Heart right ventricle (tissue), 16 donors: Measurements from ENCODE around the gene MAML1. TPM values are rescaled to one million over a fixed set of nuclear protein-coding genes. Genes with fewer than 3 reads are reported as not detected.
A peak's percentile ranks its signal among the peaks of the same experiment; 100 is the strongest.
"Not testable (repeated sequence)": the region's sequence is repeated elsewhere in the genome, so short reads cannot be mapped to it uniquely, and the experiment has no call there.

Experiments used
- ATAC-seq, 8 donors: fragments of 200-7000 bp; cut with Tn5 transposase; one replicate each; pipeline ENCODE4 v1.9.1; 2020; ENCODE audit warnings: mild to moderate bottlenecking in 8 of 8, moderate library complexity in 8 of 8, moderate number of reproducible peaks in 1 of 8
- DNase-seq, 2 donors: peaks; one replicate each; pipeline ENCODE4 v3.0.0-alpha.2; 2020
- H3K27ac ChIP-seq, 10 donors: fragments of 200-600 bp; sonication (generic) in 2 of 10; one replicate each; pipeline versions ENCODE4 v1.5.0 to v1.8.0; 2020 to 2022; ENCODE audit warnings: mild to moderate bottlenecking in 3 of 10
- H3K27me3 ChIP-seq, 7 donors: fragments of 200-600 bp; one replicate each; pipeline ENCODE4 v1.8.0; 2021 to 2022; ENCODE audit warnings: mild to moderate bottlenecking in 2 of 7
- H3K36me3 ChIP-seq, 9 donors: fragments of 200-600 bp; sonication (generic) in 1 of 9; one replicate each; pipeline versions ENCODE4 v1.5.0 to v1.8.0; 2020 to 2022; ENCODE audit warnings: mild to moderate bottlenecking in 2 of 9
- H3K4me1 ChIP-seq, 9 donors: fragments of 200-600 bp; sonication (generic) in 1 of 9; one replicate each; pipeline versions ENCODE4 v1.5.0 to v1.8.0; 2020 to 2022; ENCODE audit warnings: mild to moderate bottlenecking in 4 of 9
- H3K4me3 ChIP-seq, 10 donors: fragments of 200-600 bp; sonication (generic) in 2 of 10; one replicate each; pipeline versions ENCODE4 v1.5.0 to v1.8.0; 2020 to 2022; ENCODE audit warnings: mild to moderate bottlenecking in 7 of 10, moderate library complexity in 2 of 10
- H3K9me3 ChIP-seq, 11 donors: fragments of 200-600 bp in 10 of 11; sonication (generic) in 2 of 11; one replicate each; pipeline versions ENCODE4 v1.5.0 to v1.8.0; 2013 to 2022; ENCODE audit warnings: mild to moderate bottlenecking in 2 of 11, control low read depth in 1 of 11, moderate library complexity in 1 of 11
- WGBS, 2 donors: extraction: QIAGEN DNeasy Blood & Tissue Kit; methylation state at CpG; one replicate each; pipeline ENCODE4 v1.1.7; 2013; ENCODE audit warnings: inconsistent platforms in 1 of 2; 5-methylcytosine and 5-hydroxymethylcytosine counted together
- intact Hi-C, 10 donors: fragments of 100-400 bp; cut with DNase I; formaldehyde crosslinking; loops; one replicate each; pipeline versions ENCODE4 v1.11.1 to v1.14.2; 2022
- polyA plus RNA-seq, 2 donors: library from polyadenylated mRNA; stranded (reverse); fragments of 200-250 nt; gene quantifications; one replicate each; pipeline ENCODE4 v1.2.3, GENCODE V29; 2013
- total RNA-seq, 10 donors: library from RNA; stranded (reverse); fragmentation: NEBNext Ultra II Directional in 3 of 10; extraction: Animal tissue kit (Norgen Biotek cat#: 25700) in 3 of 10; gene quantifications; one replicate each; pipeline versions ENCODE4 v1.2.1 to v1.2.4, GENCODE V29; 2021 to 2023
- TF ChIP-seq, protein P1 (sequence below), 9 donors: fragments of 200-600 bp; sonication (generic) in 2 of 9; IDR thresholded peaks; one replicate each; pipeline versions ENCODE4 v1.5.0 to v1.8.0; 2021 to 2022; ENCODE audit warnings: antibody characterized with exemption in 9 of 9, mild to moderate bottlenecking in 5 of 9, moderate library complexity in 1 of 9
- donor health status: Arrhythmogenic right ventricular cardiomyopathy.
- donor health status: ischemic (EF 13 %, LVEDD 7.1; RV severe dilation, severe dysfunction).
- donor health status: healthy with polysubstance abuse.
- donor health status: DM: no; HTN: yes; CAD: no.
- donor health status: DM: no; HTN: no; CAD: no.
- donor health status: ischemic (EF 25% LVEDD 6.9; RV normal size, moderate dysfunction).
- donor health status: ischemic (EF 25% LVEDD 5.7; RV mildly dilated, moderate dysfunction).
- donor health status: healthy.
- donor health status: DM: yes; HTN: yes; CAD: no.
- donor health status: Ischemic cardiomyopathy.
- donor health status: ischemic (EF 35%, LVEDD 5.7; RV mildly dilated, moderate dysfunction).
- donor health status: nonischemic (EF 11% LVEDD 7.7; RV severe dilation, severe dysfunction).
- donor health status: DM: yes; HTN: yes; CAD: no.
- donor health status: PGD.
- donor health status: ischemic (EF 29% LVEDD 5.4; RV normal size, mild dysfunction).
- donor health status: nonischemic (EF 23%, LVEDD 6.1; RV moderate dilation, normal function).

MAML1 gene
- total and polyA plus RNA-seq, 12 donors: 5.5 to 15.3 (median 11.9) TPM

- Histone ChIP-seq H3K4me3 (no peak overlapping the region), H3K4me1 (peaks cover 0 to 54% (median 0%) of the 10 kb centered on the region in 9 donors), H3K36me3 (peaks cover 0 to 48% (median 0%) of the 10 kb centered on the region in 9 donors), H3K27ac (no peak overlapping the region), H3K9me3 (no peaks in the 10 kb centered on the region), H3K27me3 (no peaks in the 10 kb centered on the region)
- 58 to 78% methylated on average over 4 of the region's 4 CpGs for WGBS, 2 donors
- DNase-seq (no peak), ATAC-seq (peak in 6 of 8 donors; percentile 31 to 71 (median 51))
- intact Hi-C loops: no loop called here
- TF ChIP-seq, protein P1, sequence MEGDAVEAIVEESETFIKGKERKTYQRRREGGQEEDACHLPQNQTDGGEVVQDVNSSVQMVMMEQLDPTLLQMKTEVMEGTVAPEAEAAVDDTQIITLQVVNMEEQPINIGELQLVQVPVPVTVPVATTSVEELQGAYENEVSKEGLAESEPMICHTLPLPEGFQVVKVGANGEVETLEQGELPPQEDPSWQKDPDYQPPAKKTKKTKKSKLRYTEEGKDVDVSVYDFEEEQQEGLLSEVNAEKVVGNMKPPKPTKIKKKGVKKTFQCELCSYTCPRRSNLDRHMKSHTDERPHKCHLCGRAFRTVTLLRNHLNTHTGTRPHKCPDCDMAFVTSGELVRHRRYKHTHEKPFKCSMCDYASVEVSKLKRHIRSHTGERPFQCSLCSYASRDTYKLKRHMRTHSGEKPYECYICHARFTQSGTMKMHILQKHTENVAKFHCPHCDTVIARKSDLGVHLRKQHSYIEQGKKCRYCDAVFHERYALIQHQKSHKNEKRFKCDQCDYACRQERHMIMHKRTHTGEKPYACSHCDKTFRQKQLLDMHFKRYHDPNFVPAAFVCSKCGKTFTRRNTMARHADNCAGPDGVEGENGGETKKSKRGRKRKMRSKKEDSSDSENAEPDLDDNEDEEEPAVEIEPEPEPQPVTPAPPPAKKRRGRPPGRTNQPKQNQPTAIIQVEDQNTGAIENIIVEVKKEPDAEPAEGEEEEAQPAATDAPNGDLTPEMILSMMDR (IDR thresholded peaks at IDR 0.05): no peak
These were observed 49.2 kb downstream of the MAML1 start for GRCh38 chr5:179781846-179782245.

DNA sequence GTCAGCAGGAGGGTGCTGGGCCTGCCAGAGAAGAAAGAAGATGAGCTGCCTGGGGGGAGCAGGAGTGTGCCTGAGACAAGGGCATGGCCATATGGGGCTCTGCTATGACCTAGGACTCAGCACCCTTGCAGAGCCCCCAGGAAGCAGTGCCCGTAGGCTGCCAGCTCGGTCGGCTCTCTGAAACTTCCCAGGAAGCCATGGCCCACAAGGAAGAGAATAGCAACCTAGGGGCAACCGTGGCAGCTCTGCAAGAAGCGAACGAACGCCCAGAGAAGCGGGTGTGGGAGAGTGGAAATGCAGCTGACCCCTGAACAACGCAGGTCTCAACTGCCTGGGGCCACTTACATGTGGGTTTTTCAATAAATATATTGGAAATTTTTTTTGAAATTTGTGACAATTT, 50.5 kb downstream of the MAML1 start:
- Histone ChIP-seq H3K4me1 (peaks cover 0 to 41% (median 0%) of the 10 kb centered on the region in 9 donors), H3K36me3 (peaks cover 0 to 36% (median 0%) of the 10 kb centered on the region in 9 donors), H3K27ac (no peak overlapping the region), H3K4me3 (no peak overlapping the region), H3K9me3 (no peaks in the 10 kb centered on the region), H3K27me3 (no peaks in the 10 kb centered on the region)
- no peak for DNase-seq
- intact Hi-C loops: no loop called here
- TF ChIP-seq, protein P1 (IDR thresholded peaks at IDR 0.05): no peak
- WGBS, 2 donors: 94 to 95% methylated on average over 9 of the region's 9 CpGs
- ATAC-seq: no peak

DNA sequence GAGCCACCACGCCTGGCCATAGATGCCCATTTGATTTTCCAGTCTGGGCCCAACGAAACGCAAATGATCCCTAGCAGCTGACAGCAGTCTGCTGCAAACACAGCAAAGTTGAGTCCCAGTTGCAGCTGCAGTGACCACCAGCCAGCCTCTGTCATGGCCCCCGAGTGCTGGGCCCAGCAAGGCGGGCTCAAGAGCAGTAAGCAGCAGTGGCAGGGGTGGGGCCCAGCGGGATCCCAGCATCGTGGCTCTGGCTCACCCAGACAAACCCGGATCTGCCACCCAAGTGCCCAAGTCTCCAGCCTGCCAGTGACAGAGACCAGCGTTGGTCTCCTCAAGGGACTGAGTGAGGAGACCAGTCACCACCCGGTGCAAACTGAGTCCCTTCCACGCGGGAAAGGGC, 54.2 kb downstream of the MAML1 start:
- DNase-seq: no peak
- intact Hi-C loops: no loop called here
- TF ChIP-seq, protein P1 (IDR thresholded peaks at IDR 0.05): no peak
- WGBS, 2 donors: 83 to 92% methylated on average over 12 of the region's 12 CpGs
- Histone ChIP-seq H3K9me3 (no peaks in the 10 kb centered on the region), H3K27ac (no peak overlapping the region), H3K36me3 (peaks cover 0 to 3% (median 0%) of the 10 kb centered on the region in 9 donors), H3K4me3 (no peak overlapping the region), H3K27me3 (no peaks in the 10 kb centered on the region), H3K4me1 (peaks cover 2 to 10% (median 5%) of the 10 kb centered on the region in 9 donors)
- no peak for ATAC-seq

- ATAC-seq (no peak), DNase-seq (no peak)
- Histone ChIP-seq H3K27ac (no peak overlapping the region), H3K4me1 (peaks cover 11 to 21% (median 19%) of the 10 kb centered on the region in 9 donors), H3K27me3 (no peaks in the 10 kb centered on the region), H3K9me3 (no peaks in the 10 kb centered on the region), H3K4me3 (no peak overlapping the region), H3K36me3 (no peaks in the 10 kb centered on the region)
- TF ChIP-seq, protein P1 (IDR thresholded peaks at IDR 0.05): no peak
- intact Hi-C loops: no loop called here
- WGBS, 2 donors: 87 to 92% methylated on average over 7 of the region's 7 CpGs
These were observed 55.7 kb downstream of the MAML1 start for GRCh38 chr5:179788193-179788854.

- 95 to 97% methylated on average over 9 of the region's 9 CpGs for WGBS, 2 donors
- H3K27ac ChIP-seq, H3K9me3 ChIP-seq, intact Hi-C loops, DNase-seq, ATAC-seq, H3K27me3 ChIP-seq, H3K36me3 ChIP-seq, H3K4me3 ChIP-seq: not testable (repeated sequence)
- peaks cover 19 to 30% (median 29%) of the 10 kb centered on the region in 9 donors for H3K4me1 ChIP-seq
These were observed 56.7 kb downstream of the MAML1 start for GRCh38 chr5:179789278-179789677.
